Activated CD4-positive, alpha-beta T cell treated with anti-CD3 and anti-CD28 coated beads, Interleukin-2, amount 50 U/mL, for 4 hours (primary cell): ENCODE data around the gene INO80.

Source experiments
- DNase-seq, 2 experiments: peaks; one replicate each; pipeline ENCODE4 v3.0.0-alpha.2; 2020

INO80 gene

GRCh38 chr15:40942878-40943277, 173.2 kb downstream of the INO80 start:
- no peak for DNase-seq

GRCh38 chr15:40942337-40942854, 173.7 kb downstream of the INO80 start:
- DNase-seq = no peak

- DNase-seq = peak; percentile 42 to 51
Observed at GRCh38 chr15:40941528-40942336, 174.3 kb downstream of the INO80 start.

- DNase-seq = no peak
Observed at GRCh38 chr15:40941068-40941527, 175.0 kb downstream of the INO80 start.

GRCh38 chr15:40940296-40940801, 175.7 kb downstream of the INO80 start:
- DNase-seq = no peak

- no peak for DNase-seq
Observed at GRCh38 chr15:40938536-40938870, 177.6 kb downstream of the INO80 start.

GRCh38 chr15:40937762-40938535, 178.1 kb downstream of the INO80 start:
- no peak for DNase-seq

GRCh38 chr15:40936709-40937666, 179.1 kb downstream of the INO80 start:
- no peak for DNase-seq

GRCh38 chr15:40936234-40936708, 179.8 kb downstream of the INO80 start:
- no peak for DNase-seq

- no peak for DNase-seq
Observed at GRCh38 chr15:40934457-40934856, 181.6 kb downstream of the INO80 start.

- DNase-seq = no peak
Observed at GRCh38 chr15:40933517-40933902, 182.6 kb downstream of the INO80 start.

- DNase-seq = no peak
Observed at GRCh38 chr15:40932649-40933516, 183.2 kb downstream of the INO80 start.

- no peak for DNase-seq
Observed at GRCh38 chr15:40932156-40932555, 183.9 kb downstream of the INO80 start.

- no peak for DNase-seq
Observed at GRCh38 chr15:40931300-40932142, 184.6 kb downstream of the INO80 start.

- peak; percentile 51 to 54 for DNase-seq
Observed at GRCh38 chr15:40930430-40931299, 185.4 kb downstream of the INO80 start.

- DNase-seq = no peak
Observed at GRCh38 chr15:40929660-40930429, 186.2 kb downstream of the INO80 start.
